OCI-LY3 (cell line): ENCODE results near the gene WDR75.

Experiments used
- H2AFZ ChIP-seq: fragments of 200-600, 300-600 bp; shearing (Covaris generic); 2 replicates; pipeline ENCODE4 v1.6.0; 2014; ENCODE audit warnings: antibody characterized with exemption, low read depth, low read length
- H3K27ac ChIP-seq: fragments of 200-600, 300-600 bp; sonication (generic); 2 replicates; pipeline ENCODE4 v1.5.1; 2014; ENCODE audit warnings: mild to moderate bottlenecking, low read length, moderate library complexity, mixed read lengths
- H3K27me3 ChIP-seq: fragments of 200-600, 300-600 bp; sonication (generic); 2 replicates; pipeline ENCODE4 v1.6.1; 2014; ENCODE audit warnings: low read depth, low read length, mixed read lengths
- H3K36me3 ChIP-seq: fragments of 200-600, 300-600 bp; sonication (generic); replicated peaks from 2 replicates; pipeline ENCODE3; 2014; ENCODE audit warnings: low read depth, low read length, mixed read lengths
- H3K4me1 ChIP-seq: fragments of 300-600, 200-600 bp; sonication (generic); 2 replicates; pipeline ENCODE4 v1.6.1; 2014; ENCODE audit warnings: low read length, mixed read lengths
- H3K4me2 ChIP-seq: fragments of 200-600, 300-600 bp; sonication (generic); 2 replicates; pipeline ENCODE4 v1.6.1; 2014; ENCODE audit warnings: low read length, mixed read lengths
- H3K4me3 ChIP-seq: fragments of 300-600, 200-600 bp; sonication (generic); 2 replicates; pipeline ENCODE4 v1.5.1; 2014; ENCODE audit warnings: antibody characterized with exemption, mild to moderate bottlenecking, low read length, moderate library complexity
- H3K79me2 ChIP-seq: fragments of 300-600, 200-600 bp; shearing (Covaris generic); 2 replicates; pipeline ENCODE4 v1.6.1; 2014; ENCODE audit warnings: mild to moderate bottlenecking, low read length, mixed read lengths
- H3K9ac ChIP-seq: fragments of 300-600, 200-600 bp; shearing (Covaris generic); 2 replicates; pipeline ENCODE4 v1.6.0; 2014; ENCODE audit warnings: mild to moderate bottlenecking, low read length, moderate library complexity
- H3K9me3 ChIP-seq: fragments of 200-600, 300-600 bp; shearing (Covaris generic); 2 replicates; pipeline ENCODE4 v1.6.1; 2014; ENCODE audit warnings: low read length, mixed read lengths; ENCODE audit not compliant: insufficient read depth
- H4K20me1 ChIP-seq: fragments of 200-600, 300-600 bp; sonication (generic); 2 replicates; pipeline ENCODE4 v1.6.1; 2016; ENCODE audit warnings: low read length, mixed read lengths; ENCODE audit not compliant: insufficient read depth
- CTCF ChIP-seq: fragments of 200-600, 300-600 bp; sonication (generic); IDR thresholded peaks from 2 replicates; pipeline ENCODE4 v1.5.1; 2014; ENCODE audit warnings: antibody characterized with exemption, low read length, low read depth
- EZH2phosphoT487 ChIP-seq: fragments of 200-600 bp; shearing (Covaris generic); IDR thresholded peaks from 2 replicates; pipeline ENCODE4 v1.6.1; 2018; ENCODE audit warnings: antibody characterized with exemption, mixed run types, low read depth

The WDR75 gene

GRCh38 chr2:189517847-189518535 is 76.7 kb downstream of the WDR75 start:
- Histone ChIP-seq H3K9me3 (no peaks in the 10 kb centered on the region), H2AFZ (no peak overlapping the region), H3K4me1 (peaks cover 5% of the 10 kb centered on the region; the same call in 1 of the 2 replicates), H3K9ac (no peak overlapping the region), H3K79me2 (no peaks in the 10 kb centered on the region), H3K36me3 (no peaks in the 10 kb centered on the region), H4K20me1 (no peaks in the 10 kb centered on the region), H3K4me2 (no peak overlapping the region), H3K27ac (no peak overlapping the region), H3K4me3 (no peak overlapping the region), H3K27me3 (no peaks in the 10 kb centered on the region)
- no peak for TF ChIP-seq CTCF
- no peak for TF ChIP-seq EZH2phosphoT487

- Histone ChIP-seq H3K79me2 (no peaks in the 10 kb centered on the region), H4K20me1 (no peaks in the 10 kb centered on the region), H3K4me3 (no peak overlapping the region), H3K36me3 (no peaks in the 10 kb centered on the region), H3K27ac (no peak overlapping the region), H2AFZ (no peak overlapping the region), H3K27me3 (no peaks in the 10 kb centered on the region), H3K9me3 (no peaks in the 10 kb centered on the region), H3K4me1 (no peaks in the 10 kb centered on the region), H3K9ac (no peak overlapping the region), H3K4me2 (no peak overlapping the region)
- no peak for TF ChIP-seq EZH2phosphoT487
- TF ChIP-seq CTCF = no peak
Observed at GRCh38 chr2:189519631-189520387, 78.5 kb downstream of the WDR75 start.

- Histone ChIP-seq H2AFZ (no peak overlapping the region), H3K4me1 (no peaks in the 10 kb centered on the region), H3K27me3 (no peaks in the 10 kb centered on the region), H3K4me2 (no peak overlapping the region), H3K36me3 (no peaks in the 10 kb centered on the region), H3K9ac (no peak overlapping the region), H3K79me2 (no peaks in the 10 kb centered on the region), H4K20me1 (no peaks in the 10 kb centered on the region), H3K9me3 (no peaks in the 10 kb centered on the region), H3K4me3 (no peak overlapping the region), H3K27ac (no peak overlapping the region)
- no peak for TF ChIP-seq CTCF
- TF ChIP-seq EZH2phosphoT487 = no peak
Observed at GRCh38 chr2:189521699-189522434, 80.6 kb downstream of the WDR75 start.
